MCF 10A (cell line): ENCODE data around the gene KIRREL3. TPM values are rescaled to one million over a fixed set of nuclear protein-coding genes. Genes with fewer than 3 reads are reported as not detected.

ENCODE experiments used
- BruUV-seq: library from RNA; stranded (reverse); fragments of 400-500 nt; replicated peaks from 2 replicates; lab custom pipeline; 2021; lab: Mats Ljungman, UMichigan
- CTCF ChIA-PET: fragments of 300-600 bp; sonication (Branson Sonifier 250); formaldehyde crosslinking; extraction: SDS; loops from one replicate; lab custom pipeline; 2021; ENCODE audit warnings: antibody characterized with exemption, inconsistent platforms; lab: Yijun Ruan, JAX
- POLR2A ChIA-PET: fragments of 300-600, 350-650 bp; sonication (Branson Sonifier 250); formaldehyde crosslinking; extraction: SDS; loops from one replicate; lab custom pipeline; 2020; ENCODE audit warnings: antibody characterized with exemption, inconsistent platforms; lab: Yijun Ruan, JAX
- DNase-seq: peaks from one replicate; pipeline ENCODE4 v3.0.0-alpha.2; 2018; ENCODE audit not compliant: unreplicated experiment
- H3K27ac Mint-ChIP-seq: one replicate; pipeline ENCODE4 v1.8.0; 2022; ENCODE audit warnings: mild to moderate bottlenecking, low read depth, mixed read lengths; ENCODE audit not compliant: unreplicated experiment
- H3K27me3 Mint-ChIP-seq: one replicate; pipeline ENCODE4 v1.8.0; 2022; ENCODE audit warnings: mixed read lengths; ENCODE audit not compliant: insufficient read depth, unreplicated experiment
- H3K36me3 Mint-ChIP-seq: one replicate; pipeline ENCODE4 v1.8.0; 2022; ENCODE audit warnings: mild to moderate bottlenecking, moderate library complexity, mixed read lengths; ENCODE audit not compliant: insufficient read depth, unreplicated experiment
- H3K4me1 Mint-ChIP-seq: one replicate; pipeline ENCODE4 v1.8.0; 2022; ENCODE audit warnings: mixed read lengths; ENCODE audit not compliant: insufficient read depth, unreplicated experiment
- H3K4me3 Mint-ChIP-seq: one replicate; pipeline ENCODE4 v1.8.0; 2022; ENCODE audit warnings: mild to moderate bottlenecking, moderate library complexity, mixed read lengths; ENCODE audit not compliant: unreplicated experiment
- H3K9me3 Mint-ChIP-seq: one replicate; pipeline ENCODE4 v1.8.0; 2022; ENCODE audit warnings: mixed read lengths; ENCODE audit not compliant: unreplicated experiment
- intact Hi-C: fragments of 100-400 bp; cut with micrococcal nuclease; formaldehyde crosslinking; loops from 2 replicates; pipeline ENCODE4 v1.14.1; 2022
- total RNA-seq: library from RNA; stranded (reverse); gene quantifications from 2 replicates; pipeline ENCODE4 v1.2.3, GENCODE V29; 2022
- TF ChIP-seq, protein P1 (sequence below): fragments of 200-600 bp; IDR thresholded peaks from one replicate; pipeline ENCODE4 v1.8.0; 2022; ENCODE audit warnings: antibody characterized with exemption, mild to moderate bottlenecking; ENCODE audit not compliant: unreplicated experiment

The KIRREL3 gene
- total RNA-seq, 1 experiment from 2014 or later = not detected

DNA sequence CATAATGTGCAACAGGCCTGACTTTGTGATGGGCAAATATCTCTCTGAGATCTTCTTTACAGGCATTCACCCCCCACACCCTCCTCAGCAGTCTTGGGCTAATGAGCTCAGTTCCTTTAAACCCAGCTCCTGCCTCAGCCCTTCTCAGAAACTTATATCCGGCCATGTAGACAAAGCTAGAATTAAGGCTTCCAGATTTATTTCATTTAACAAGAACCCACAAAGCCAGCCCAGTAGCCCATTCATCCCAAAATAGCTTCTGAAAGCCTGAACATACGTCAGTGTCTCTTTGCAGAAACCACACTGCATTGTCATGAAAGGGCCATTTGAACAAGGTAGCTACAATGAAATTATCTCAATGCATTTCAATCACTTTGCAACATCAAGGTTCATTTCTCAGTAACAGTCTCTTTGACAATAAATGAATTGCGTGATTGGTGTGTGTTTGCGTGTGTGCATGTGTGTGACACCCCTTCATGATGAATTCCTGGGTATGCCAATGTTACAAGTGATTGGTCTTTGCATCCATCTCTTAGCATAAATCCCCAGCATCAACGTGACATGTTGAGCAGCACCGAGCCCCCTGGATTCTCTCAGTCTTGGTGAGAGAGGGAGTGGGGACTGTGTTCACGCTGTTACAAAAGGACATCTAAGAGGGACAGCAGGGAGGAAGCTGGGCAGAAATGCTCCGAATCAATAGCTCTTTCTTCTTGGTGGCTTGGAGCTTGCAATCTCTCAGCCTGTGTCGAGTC lies 299.6 kb downstream of the KIRREL3 start:
- H3K9me3 Mint-ChIP-seq = no peaks in the 10 kb centered on the region
- H3K27me3 Mint-ChIP-seq = no peaks in the 10 kb centered on the region
- TF ChIP-seq, protein P1, sequence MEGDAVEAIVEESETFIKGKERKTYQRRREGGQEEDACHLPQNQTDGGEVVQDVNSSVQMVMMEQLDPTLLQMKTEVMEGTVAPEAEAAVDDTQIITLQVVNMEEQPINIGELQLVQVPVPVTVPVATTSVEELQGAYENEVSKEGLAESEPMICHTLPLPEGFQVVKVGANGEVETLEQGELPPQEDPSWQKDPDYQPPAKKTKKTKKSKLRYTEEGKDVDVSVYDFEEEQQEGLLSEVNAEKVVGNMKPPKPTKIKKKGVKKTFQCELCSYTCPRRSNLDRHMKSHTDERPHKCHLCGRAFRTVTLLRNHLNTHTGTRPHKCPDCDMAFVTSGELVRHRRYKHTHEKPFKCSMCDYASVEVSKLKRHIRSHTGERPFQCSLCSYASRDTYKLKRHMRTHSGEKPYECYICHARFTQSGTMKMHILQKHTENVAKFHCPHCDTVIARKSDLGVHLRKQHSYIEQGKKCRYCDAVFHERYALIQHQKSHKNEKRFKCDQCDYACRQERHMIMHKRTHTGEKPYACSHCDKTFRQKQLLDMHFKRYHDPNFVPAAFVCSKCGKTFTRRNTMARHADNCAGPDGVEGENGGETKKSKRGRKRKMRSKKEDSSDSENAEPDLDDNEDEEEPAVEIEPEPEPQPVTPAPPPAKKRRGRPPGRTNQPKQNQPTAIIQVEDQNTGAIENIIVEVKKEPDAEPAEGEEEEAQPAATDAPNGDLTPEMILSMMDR = no peak
- CTCF ChIA-PET = interaction anchor here (0.6 to 0.9 kb wide), 4 partner anchors 9 to 381 kb away, joined by 3 read pairs; no protein-coding TSS in a partner anchor
- BruUV-seq = no TSS peak
- intact Hi-C loops = no loop called here
- no peak overlapping the region for H3K4me3 Mint-ChIP-seq
- no peaks in the 10 kb centered on the region for H3K4me1 Mint-ChIP-seq
- peaks cover 10% of the 10 kb centered on the region for H3K36me3 Mint-ChIP-seq
- POLR2A ChIA-PET = no interaction called here
- H3K27ac Mint-ChIP-seq = no peak overlapping the region
- DNase-seq = no peak

DNA sequence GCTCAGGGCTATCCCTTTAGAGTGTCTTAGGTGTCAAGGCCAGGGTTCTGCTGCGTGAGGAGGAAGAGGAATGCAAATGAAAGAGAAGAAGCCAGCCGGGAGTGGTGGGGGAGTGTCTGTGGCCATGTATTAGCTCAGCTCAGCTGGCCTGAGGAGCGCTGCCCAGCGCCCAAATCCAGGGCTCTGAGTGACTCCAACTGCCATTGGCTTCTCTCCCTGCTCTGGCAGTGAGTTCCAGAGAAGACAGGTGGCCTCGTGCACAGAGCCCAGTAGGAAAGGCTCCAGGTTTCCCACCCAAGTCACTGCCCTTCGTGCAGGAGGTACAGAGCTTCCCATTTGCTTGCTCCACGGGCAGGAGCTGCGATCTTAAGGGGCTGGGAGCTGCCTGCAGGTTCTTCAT lies 302.0 kb downstream of the KIRREL3 start:
- ChIA-PET POLR2A (no interaction called here), CTCF (interaction anchor here (1.2 kb wide), 1 partner anchor 9 kb away, joined by 4 read pairs; no protein-coding TSS in a partner anchor)
- Mint-ChIP-seq H3K9me3 (no peaks in the 10 kb centered on the region), H3K36me3 (peaks cover 10% of the 10 kb centered on the region), H3K27ac (no peak overlapping the region), H3K4me3 (no peak overlapping the region), H3K4me1 (no peaks in the 10 kb centered on the region), H3K27me3 (no peaks in the 10 kb centered on the region)
- intact Hi-C loops = no loop called here
- TF ChIP-seq, protein P1 = no peak
- BruUV-seq = no TSS peak
- no peak for DNase-seq

DNA sequence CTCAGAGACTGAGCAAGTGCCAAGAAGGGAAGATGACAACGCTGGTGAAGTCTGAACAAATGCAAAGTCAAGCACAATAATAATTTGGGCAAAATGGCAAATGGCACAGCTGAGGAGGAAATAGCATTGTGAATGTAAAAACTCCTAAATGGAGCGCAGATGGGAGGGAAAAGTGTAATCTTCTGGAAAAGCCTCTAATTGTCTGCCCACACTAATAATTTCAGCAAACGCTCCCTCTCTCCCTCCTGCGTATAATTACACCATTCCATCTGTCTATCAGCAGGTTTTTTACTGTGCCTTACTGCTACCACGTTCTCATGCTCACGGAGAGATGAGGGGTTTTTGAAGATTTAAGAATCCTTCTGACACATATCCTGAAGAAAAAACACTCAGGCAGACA lies 302.6 kb downstream of the KIRREL3 start:
- Mint-ChIP-seq H3K9me3 (no peaks in the 10 kb centered on the region), H3K27me3 (no peaks in the 10 kb centered on the region), H3K4me1 (no peaks in the 10 kb centered on the region), H3K36me3 (peaks cover 10% of the 10 kb centered on the region), H3K27ac (no peak overlapping the region), H3K4me3 (no peak overlapping the region)
- intact Hi-C loops = no loop called here
- ChIA-PET CTCF (interaction anchor here (1.2 kb wide), 1 partner anchor 18 kb away, joined by 5 read pairs; no protein-coding TSS in a partner anchor), POLR2A (no interaction called here)
- BruUV-seq = no TSS peak
- DNase-seq = no peak
- TF ChIP-seq, protein P1 = no peak

DNA sequence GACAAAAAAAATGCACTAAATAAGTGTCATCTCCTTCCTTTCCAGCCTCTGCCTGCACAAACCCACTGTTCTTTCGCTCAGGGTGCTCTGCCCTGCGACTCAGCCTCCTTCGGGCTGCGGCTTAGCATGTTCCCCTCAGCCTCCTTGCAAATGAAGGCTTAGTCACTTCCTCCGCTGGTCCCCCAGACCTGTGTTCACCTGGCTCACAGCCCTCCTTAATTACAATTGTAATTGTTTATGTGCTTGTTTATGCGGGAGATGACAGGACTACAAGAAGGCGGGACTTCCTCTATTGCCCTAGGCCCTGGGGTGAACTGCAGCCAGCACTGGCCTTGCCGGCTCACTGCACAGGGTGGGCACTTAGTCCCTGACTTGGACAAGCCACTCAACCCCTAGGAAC lies 303.6 kb downstream of the KIRREL3 start:
- intact Hi-C loops = no loop called here
- ChIA-PET POLR2A (no interaction called here), CTCF (interaction anchor here (0.6 to 1.2 kb wide), 2 partner anchors 19 to 89 kb away, joined by 3 to 5 read pairs; no protein-coding TSS in a partner anchor)
- TF ChIP-seq, protein P1 = no peak
- Mint-ChIP-seq H3K36me3 (peaks cover 10% of the 10 kb centered on the region), H3K27me3 (no peaks in the 10 kb centered on the region), H3K4me1 (no peaks in the 10 kb centered on the region), H3K4me3 (no peak overlapping the region), H3K9me3 (no peaks in the 10 kb centered on the region), H3K27ac (no peak overlapping the region)
- BruUV-seq = no TSS peak
- DNase-seq = no peak
